HG02852 (cell line): ENCODE measurements around the gene SIGLEC7.

Experiments used
- ATAC-seq: cut with Tn5 transposase; IDR thresholded peaks from one replicate; pipeline ENCODE4 v1.9.1; 2021; ENCODE audit warnings: mild to moderate bottlenecking, moderate library complexity; ENCODE audit not compliant: unreplicated experiment

Gene SIGLEC7

GRCh38 chr19:51200071-51200666, 58.1 kb downstream of the SIGLEC7 start:
- ATAC-seq = no peak

GRCh38 chr19:51201712-51202111, 59.6 kb downstream of the SIGLEC7 start:
- no peak for ATAC-seq
